ENCODE measurements around the gene NDUFS7. TPM values are rescaled to one million over a fixed set of nuclear protein-coding genes. Genes with fewer than 3 reads are reported as not detected.
A peak's percentile ranks its signal among the peaks of the same experiment; 100 is the strongest.

Gene NDUFS7
- total RNA-seq, 1 experiment from 2014 or later = 135 TPM

GRCh38 chr19:1412995-1413800 lies 29.5 kb downstream of the NDUFS7 start:
- intact Hi-C loops (cut with micrococcal nuclease) = no loop called here
- Mint-ChIP-seq H3K4me3 (ENCODE audit: unreplicated experiment) (no peak overlapping the region), H3K9me3 (ENCODE audit: unreplicated experiment) (no peaks in the 10 kb centered on the region), H3K36me3 (ENCODE audit: insufficient read depth, unreplicated experiment) (peaks cover 56% of the 10 kb centered on the region), H3K27ac (ENCODE audit: low read depth, unreplicated experiment) (no peak overlapping the region), H3K4me1 (ENCODE audit: insufficient read depth, unreplicated experiment) (peaks cover 40% of the 10 kb centered on the region), H3K27me3 (ENCODE audit: insufficient read depth, unreplicated experiment) (no peaks in the 10 kb centered on the region)
- BruUV-seq (replicated peaks) = no TSS peak
- ChIA-PET CTCF (no interaction called here), POLR2A (interaction anchor here (0.7 to 1.5 kb wide), 2 partner anchors 40 to 144 kb away, joined by 3 to 5 read pairs; partner anchors contain the start of gene CIRBP)
- TF ChIP-seq CTCF (IDR thresholded peaks at IDR 0.05; ENCODE audit: unreplicated experiment) = no peak
- no peak for DNase-seq (ENCODE audit: unreplicated experiment)

GRCh38 chr19:1416014-1416841 lies 32.5 kb downstream of the NDUFS7 start:
- CTCF ChIA-PET = interaction anchor here (0.6 to 1.0 kb wide), 3 partner anchors 14 to 235 kb away, joined by 3 to 4 read pairs (median 4); no protein-coding TSS in a partner anchor
- Mint-ChIP-seq H3K36me3 (ENCODE audit: insufficient read depth, unreplicated experiment) (peaks cover 71% of the 10 kb centered on the region), H3K9me3 (ENCODE audit: unreplicated experiment) (no peaks in the 10 kb centered on the region), H3K27me3 (ENCODE audit: insufficient read depth, unreplicated experiment) (no peaks in the 10 kb centered on the region), H3K4me1 (ENCODE audit: insufficient read depth, unreplicated experiment) (peaks cover 16% of the 10 kb centered on the region), H3K27ac (ENCODE audit: low read depth, unreplicated experiment) (peak overlapping the region; percentile 90), H3K4me3 (ENCODE audit: unreplicated experiment) (peak overlapping the region; percentile 57)
- POLR2A ChIA-PET = interaction anchor here (1.0 to 1.1 kb wide), 2 partner anchors 13 to 16 kb away, joined by 3 to 5 read pairs; no protein-coding TSS in a partner anchor
- no peak for DNase-seq (ENCODE audit: unreplicated experiment)
- TF ChIP-seq CTCF (IDR thresholded peaks at IDR 0.05; ENCODE audit: unreplicated experiment) = no peak
- intact Hi-C loops (cut with micrococcal nuclease) = no loop called here
- BruUV-seq (replicated peaks) = no TSS peak

GRCh38 chr19:1417145-1417544 lies 33.4 kb downstream of the NDUFS7 start:
- Mint-ChIP-seq H3K27me3 (ENCODE audit: insufficient read depth, unreplicated experiment) (no peaks in the 10 kb centered on the region), H3K36me3 (ENCODE audit: insufficient read depth, unreplicated experiment) (peaks cover 71% of the 10 kb centered on the region), H3K4me3 (ENCODE audit: unreplicated experiment) (no peak overlapping the region), H3K27ac (ENCODE audit: low read depth, unreplicated experiment) (peak overlapping the region; percentile 30), H3K4me1 (ENCODE audit: insufficient read depth, unreplicated experiment) (peaks cover 16% of the 10 kb centered on the region), H3K9me3 (ENCODE audit: unreplicated experiment) (no peaks in the 10 kb centered on the region)
- no peak for TF ChIP-seq CTCF (IDR thresholded peaks at IDR 0.05; ENCODE audit: unreplicated experiment)
- intact Hi-C loops (cut with micrococcal nuclease) = no loop called here
- DNase-seq (ENCODE audit: unreplicated experiment) = no peak
- CTCF ChIA-PET = interaction anchor here (1.0 to 1.1 kb wide), 2 partner anchors 20 to 27 kb away, joined by 3 to 5 read pairs; no protein-coding TSS in a partner anchor
- POLR2A ChIA-PET = interaction anchor here (0.6 to 2.1 kb wide), 4 partner anchors 12 to 400 kb away, joined by 3 to 5 read pairs (median 4); no protein-coding TSS in a partner anchor
- BruUV-seq (replicated peaks) = no TSS peak
